Endothelial cell of umbilical vein (primary cell): ENCODE data around the gene PPP1R3G. TPM values are rescaled to one million over a fixed set of nuclear protein-coding genes. Genes with fewer than 3 reads are reported as not detected.

Experiments used
- BruUV-seq: library from RNA; stranded (reverse); fragments of 400-500 nt; replicated peaks from 2 replicates; lab custom pipeline; 2021; lab: Mats Ljungman, UMichigan
- CTCF ChIA-PET: fragments of 300-600, 350-600 bp; sonication (Branson Sonifier 250); formaldehyde crosslinking; loops from one replicate; lab custom pipeline; 2021; ENCODE audit warnings: antibody characterized with exemption, inconsistent platforms; lab: Charles Lee
- POLR2A ChIA-PET: fragments of 300-600, 350-600 bp; sonication (Branson Sonifier 250); formaldehyde crosslinking; loops from one replicate; lab custom pipeline; 2021; ENCODE audit warnings: antibody characterized with exemption, inconsistent platforms; lab: Charles Lee
- DNase-seq: peaks from one replicate; pipeline ENCODE4 v3.0.0-alpha.2; 2011; ENCODE audit warnings: low read depth, low spot score
- FAIRE-seq: peaks from 2 replicates; lab custom pipeline; 2011; peaks lifted over from hg19 to GRCh38; lab: Jason Lieb, UNC
- H2AFZ ChIP-seq: 2 replicates; pipeline ENCODE4 v1.6.0; 2012; ENCODE audit warnings: low read depth, low read length, control low read depth, inconsistent platforms
- H3K27ac ChIP-seq: 2 replicates; pipeline ENCODE4 v1.5.1; 2011; ENCODE audit warnings: low read depth, mild to moderate bottlenecking, control low read depth, low read length, moderate library complexity; ENCODE audit not compliant: insufficient read depth
- H3K27me3 ChIP-seq, 2 experiments: 2 replicates each; pipeline versions ENCODE4 v1.6.0 to v1.6.1; 2011; ENCODE audit warnings: low read length in 2 of 2, mixed read lengths in 1 of 2; ENCODE audit not compliant: control insufficient read depth in 2 of 2, insufficient read depth in 2 of 2
- H3K36me3 ChIP-seq, 2 experiments: 2 replicates in 1 of 2; 3 replicates in 1 of 2; pipeline ENCODE4 v1.5.1; 2011; ENCODE audit warnings: low read length in 2 of 2, mild to moderate bottlenecking in 1 of 2, moderate library complexity in 1 of 2; ENCODE audit not compliant: control insufficient read depth in 2 of 2, insufficient read depth in 2 of 2; ENCODE audit errors: extremely low read depth in 1 of 2
- H3K4me1 ChIP-seq: 3 replicates; pipeline ENCODE4 v1.5.1; 2011; ENCODE audit warnings: mild to moderate bottlenecking, low read length; ENCODE audit not compliant: control insufficient read depth, insufficient read depth; ENCODE audit errors: extremely low read depth
- H3K4me2 ChIP-seq: 2 replicates; pipeline ENCODE4 v1.6.1; 2011; ENCODE audit warnings: low read length, control low read depth, mixed read lengths; ENCODE audit not compliant: insufficient read depth
- H3K4me3 ChIP-seq, 3 experiments: fragments of 200-600 bp in 1 of 3; sonication (generic), shearing (Covaris generic) in 1 of 3; replicated peaks in 1 of 3; 2 replicates each; pipeline ENCODE4 v1.5.1; 2011 to 2016; ENCODE audit warnings: control low read depth in 3 of 3, low read length in 3 of 3, mild to moderate bottlenecking in 2 of 3, inconsistent platforms in 1 of 3, low read depth in 1 of 3, moderate library complexity in 1 of 3; ENCODE audit not compliant: insufficient read depth in 1 of 3
- H3K79me2 ChIP-seq: 2 replicates; pipeline ENCODE4 v1.6.0; 2012; ENCODE audit warnings: low read length, inconsistent platforms; ENCODE audit not compliant: control insufficient read depth, insufficient read depth
- H3K9ac ChIP-seq: replicated peaks from 2 replicates; pipeline ENCODE3; 2011; ENCODE audit warnings: low read length, control low read depth; ENCODE audit not compliant: insufficient read depth; ENCODE audit errors: extremely low read depth
- H3K9me1 ChIP-seq: replicated peaks from 3 replicates; pipeline ENCODE4 v1.6.0; 2011; ENCODE audit warnings: mild to moderate bottlenecking, low read length; ENCODE audit not compliant: control insufficient read depth, insufficient read depth; ENCODE audit errors: extremely low read depth
- H3K9me3 ChIP-seq: replicated peaks from 2 replicates; pipeline ENCODE4 v1.5.1; 2012; ENCODE audit warnings: low read length, inconsistent platforms; ENCODE audit not compliant: control insufficient read depth, insufficient read depth
- H4K20me1 ChIP-seq: replicated peaks from 2 replicates; pipeline ENCODE3; 2011; ENCODE audit warnings: mild to moderate bottlenecking, low read length; ENCODE audit not compliant: control insufficient read depth, insufficient read depth; ENCODE audit errors: extremely low read depth
- EZH2 ChIP-seq: IDR thresholded peaks from 2 replicates; pipeline ENCODE4 v1.6.1; 2012; ENCODE audit warnings: borderline replicate concordance, low read depth, mild to moderate bottlenecking, moderate library complexity, low read length, inconsistent platforms; ENCODE audit not compliant: severe bottlenecking
- FOS ChIP-seq: IDR thresholded peaks from 2 replicates; pipeline ENCODE4 v1.6.1; 2011; ENCODE audit warnings: mild to moderate bottlenecking, low read length, moderate library complexity, borderline replicate concordance; ENCODE audit not compliant: insufficient read depth
- GATA2 ChIP-seq: IDR thresholded peaks from 2 replicates; pipeline ENCODE4 v1.7.0; 2011; ENCODE audit warnings: low read depth, mild to moderate bottlenecking, moderate library complexity, mixed read lengths, low read length; ENCODE audit not compliant: insufficient read length, insufficient read depth
- JUN ChIP-seq: IDR thresholded peaks from 2 replicates; pipeline ENCODE4 v1.6.1; 2011; ENCODE audit warnings: borderline replicate concordance, low read depth; ENCODE audit not compliant: insufficient read length, insufficient read depth
- MYC ChIP-seq: IDR thresholded peaks from one replicate; pipeline ENCODE4 v1.6.1; 2011; ENCODE audit warnings: mild to moderate bottlenecking, low read depth, low read length
- POLR2A ChIP-seq: IDR thresholded peaks from 2 replicates; pipeline ENCODE4 v1.6.1; 2012; ENCODE audit warnings: low read depth, mild to moderate bottlenecking, control low read depth, low read length
- POLR2AphosphoS5 ChIP-seq: IDR thresholded peaks from 2 replicates; pipeline ENCODE4 v1.6.1; 2012; ENCODE audit warnings: low read depth, mild to moderate bottlenecking, control low read depth, low read length, moderate library complexity; ENCODE audit not compliant: insufficient read depth
- dilution Hi-C: fragments of 300-500 bp; cut with MboI; formaldehyde crosslinking; loops from one replicate; pipeline ENCODE4 v1.15.0; 2019; ENCODE audit warnings: low sequenced_read_pairs; ENCODE audit not compliant: extremely low pct_ligation_motif_present
- intact Hi-C: fragments of 100-400 bp; cut with micrococcal nuclease; formaldehyde crosslinking; loops from one replicate; pipeline ENCODE4 v1.10.0; 2022
- polyA plus RNA-seq, 4 experiments: library from polyadenylated mRNA; depleted of rRNA in 3 of 4; stranded (reverse) in 3 of 4; unstranded in 1 of 4; fragments of >200 nt; gene quantifications; 2 replicates each; pipeline versions ENCODE4 v1.2.1 to v1.2.3, GENCODE V29; 2011 to 2012; ENCODE audit warnings: missing spikeins in 1 of 4
- total RNA-seq: library from RNA; stranded (reverse); gene quantifications from 2 replicates; pipeline ENCODE4 v1.2.3, GENCODE V29; 2021
- TF ChIP-seq, protein P1 (sequence below), 2 donors: IDR thresholded peaks; 1 replicate in 1 of 2; 2 replicates in 1 of 2; pipeline ENCODE4 v1.5.1; 2011; ENCODE audit warnings: low read length in 2 of 2, mild to moderate bottlenecking in 2 of 2, moderate library complexity in 2 of 2, control low read depth in 1 of 2, inconsistent platforms in 1 of 2, low read depth in 1 of 2; ENCODE audit not compliant: insufficient read depth in 1 of 2; ENCODE audit errors: extremely low read depth in 1 of 2
- TF ChIP-seq, protein P2 (sequence below): IDR thresholded peaks from 2 replicates; pipeline ENCODE4 v1.6.1; 2011; ENCODE audit not compliant: insufficient read depth, insufficient read length

Gene PPP1R3G
- total and polyA plus RNA-seq, 2 donors (not counting 3 experiments of a cell fraction or from before 2014, with no cell fraction given), result 0.04 to 0.09 TPM

DNA sequence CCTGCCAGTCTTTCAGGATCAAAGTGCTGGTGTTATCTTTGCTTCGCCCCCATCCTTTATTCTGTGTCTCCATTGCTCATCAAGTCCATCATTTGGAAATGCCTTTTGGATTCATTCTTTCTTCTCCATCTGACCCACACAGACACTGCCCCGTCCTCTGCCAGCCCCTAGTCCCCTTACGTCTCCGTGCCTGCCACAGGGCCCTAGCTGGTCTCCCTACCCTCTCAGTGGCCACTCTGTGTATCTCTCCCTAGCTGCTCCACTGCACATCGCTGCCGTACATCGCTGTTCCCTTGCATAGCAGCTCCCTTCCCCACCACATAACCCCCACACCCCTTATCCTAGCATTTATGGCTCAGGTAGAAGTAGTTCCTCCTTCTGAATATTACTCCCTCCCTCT lies 15.7 kb downstream of the PPP1R3G start:
- no peak for FAIRE-seq
- DNase-seq, result no peak
- intact Hi-C loops, result no loop called here
- no peaks in the 10 kb centered on the region for H3K79me2 ChIP-seq
- no peak overlapping the region for H2AFZ ChIP-seq
- ChIA-PET CTCF (interaction anchor here (0.7 to 1.5 kb wide), 3 partner anchors 15 to 1446 kb away, joined by 3 to 5 read pairs (median 4); no protein-coding TSS in a partner anchor), POLR2A (no interaction called here)
- H4K20me1 ChIP-seq, result no peaks in the 10 kb centered on the region
- H3K4me3 ChIP-seq, result no peak overlapping the region
- H3K27me3 ChIP-seq, result no peaks in the 10 kb centered on the region
- no TSS peak for BruUV-seq
- no peaks in the 10 kb centered on the region for H3K9me3 ChIP-seq
- TF ChIP-seq, protein P1, sequence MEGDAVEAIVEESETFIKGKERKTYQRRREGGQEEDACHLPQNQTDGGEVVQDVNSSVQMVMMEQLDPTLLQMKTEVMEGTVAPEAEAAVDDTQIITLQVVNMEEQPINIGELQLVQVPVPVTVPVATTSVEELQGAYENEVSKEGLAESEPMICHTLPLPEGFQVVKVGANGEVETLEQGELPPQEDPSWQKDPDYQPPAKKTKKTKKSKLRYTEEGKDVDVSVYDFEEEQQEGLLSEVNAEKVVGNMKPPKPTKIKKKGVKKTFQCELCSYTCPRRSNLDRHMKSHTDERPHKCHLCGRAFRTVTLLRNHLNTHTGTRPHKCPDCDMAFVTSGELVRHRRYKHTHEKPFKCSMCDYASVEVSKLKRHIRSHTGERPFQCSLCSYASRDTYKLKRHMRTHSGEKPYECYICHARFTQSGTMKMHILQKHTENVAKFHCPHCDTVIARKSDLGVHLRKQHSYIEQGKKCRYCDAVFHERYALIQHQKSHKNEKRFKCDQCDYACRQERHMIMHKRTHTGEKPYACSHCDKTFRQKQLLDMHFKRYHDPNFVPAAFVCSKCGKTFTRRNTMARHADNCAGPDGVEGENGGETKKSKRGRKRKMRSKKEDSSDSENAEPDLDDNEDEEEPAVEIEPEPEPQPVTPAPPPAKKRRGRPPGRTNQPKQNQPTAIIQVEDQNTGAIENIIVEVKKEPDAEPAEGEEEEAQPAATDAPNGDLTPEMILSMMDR (IDR thresholded peaks at IDR 0.05; ENCODE audit: extremely low read depth in 1 of 2, insufficient read depth in 1 of 2, low read depth in 1 of 2, low read length in 2 of 2), result no peak
- TF ChIP-seq, protein P2, sequence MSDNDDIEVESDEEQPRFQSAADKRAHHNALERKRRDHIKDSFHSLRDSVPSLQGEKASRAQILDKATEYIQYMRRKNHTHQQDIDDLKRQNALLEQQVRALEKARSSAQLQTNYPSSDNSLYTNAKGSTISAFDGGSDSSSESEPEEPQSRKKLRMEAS, result no peak
- TF ChIP-seq GATA2 (no peak), POLR2A (no peak), MYC (no peak), POLR2AphosphoS5 (no peak), JUN (no peak), FOS (no peak), EZH2 (no peak)
- no peak overlapping the region for H3K4me2 ChIP-seq
- H3K9ac ChIP-seq, result no peak overlapping the region
- no peaks in the 10 kb centered on the region for H3K4me1 ChIP-seq
- H3K9me1 ChIP-seq, result no peaks in the 10 kb centered on the region
- no peak overlapping the region for H3K27ac ChIP-seq
- no peaks in the 10 kb centered on the region for H3K36me3 ChIP-seq
- dilution Hi-C loops, result no loop called here
